Osteocyte (in vitro differentiated cells): Measurements from ENCODE around the gene LY6G5B. TPM values are rescaled to one million over a fixed set of nuclear protein-coding genes. Genes with fewer than 3 reads are reported as not detected.

Experiments
- DNase-seq: peaks from one replicate; pipeline ENCODE4 v3.0.0; 2021; ENCODE audit warnings: mixed read lengths; ENCODE audit not compliant: unreplicated experiment; ENCODE audit errors: extremely low spot score
- H3K27ac Mint-ChIP-seq: one replicate; pipeline ENCODE4 v1.8.0; 2021; ENCODE audit warnings: mild to moderate bottlenecking, mixed read lengths; ENCODE audit not compliant: unreplicated experiment
- H3K27me3 Mint-ChIP-seq: one replicate; pipeline ENCODE4 v1.8.0; 2021; ENCODE audit warnings: mixed read lengths; ENCODE audit not compliant: unreplicated experiment
- H3K36me3 Mint-ChIP-seq: one replicate; pipeline ENCODE4 v1.8.0; 2021; ENCODE audit warnings: mixed read lengths; ENCODE audit not compliant: unreplicated experiment
- H3K4me1 Mint-ChIP-seq: one replicate; pipeline ENCODE4 v1.8.0; 2021; ENCODE audit warnings: mixed read lengths; ENCODE audit not compliant: unreplicated experiment
- H3K4me3 Mint-ChIP-seq: one replicate; pipeline ENCODE4 v1.8.0; 2021; ENCODE audit warnings: mild to moderate bottlenecking, moderate library complexity, mixed read lengths; ENCODE audit not compliant: unreplicated experiment
- H3K9me3 Mint-ChIP-seq: one replicate; pipeline ENCODE4 v1.8.0; 2021; ENCODE audit warnings: mixed read lengths; ENCODE audit not compliant: unreplicated experiment
- CTCF ChIP-seq: fragments of 200-600 bp; sonication (generic); IDR thresholded peaks from 2 replicates; pipeline ENCODE4 v1.5.0; 2021; ENCODE audit warnings: antibody characterized with exemption, mild to moderate bottlenecking, moderate library complexity
- long read RNA-seq: library from polyadenylated mRNA; unstranded; transcript quantifications from one replicate; pipeline ENCODE4 v2.0.0, GENCODE V29; 2021
- total RNA-seq: library from RNA; stranded (reverse); gene quantifications from 2 replicates; pipeline ENCODE4 v1.2.1, GENCODE V29; 2021

The LY6G5B gene, protein sequence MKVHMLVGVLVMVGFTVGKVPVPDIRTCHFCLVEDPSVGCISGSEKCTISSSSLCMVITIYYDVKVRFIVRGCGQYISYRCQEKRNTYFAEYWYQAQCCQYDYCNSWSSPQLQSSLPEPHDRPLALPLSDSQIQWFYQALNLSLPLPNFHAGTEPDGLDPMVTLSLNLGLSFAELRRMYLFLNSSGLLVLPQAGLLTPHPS
- 14.0 and 17.6 TPM in 2 replicates for total RNA-seq
- long read RNA-seq: 0 reads

DNA sequence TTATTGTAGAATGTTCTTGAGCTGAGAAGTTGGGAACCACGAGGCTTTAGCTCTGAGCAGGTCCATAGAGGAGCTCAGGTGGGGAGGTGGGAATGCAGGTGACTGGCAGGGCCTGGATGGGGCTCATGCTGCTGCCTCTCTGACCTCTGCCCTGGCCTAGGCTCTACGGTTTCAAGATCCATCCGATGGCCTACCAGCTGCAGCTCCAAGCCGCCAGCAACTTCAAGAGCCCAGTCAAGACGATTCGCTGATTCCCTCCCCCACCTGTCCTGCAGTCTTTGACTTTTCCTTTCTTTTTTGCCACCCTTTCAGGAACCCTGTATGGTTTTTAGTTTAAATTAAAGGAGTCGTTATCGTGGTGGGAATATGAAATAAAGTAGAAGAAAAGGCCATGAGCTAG, at the start of gene LY6G5B:
LY6G5B (plus strand) TSS at position 301 of the 400 bp plus-strand sequence. CDS start 975 bp downstream, outside the sequence.
- H3K9me3 Mint-ChIP-seq: no peaks in the 10 kb centered on the region
- DNase-seq: no peak
- peaks cover 32% of the 10 kb centered on the region for H3K36me3 Mint-ChIP-seq
- H3K4me3 Mint-ChIP-seq: no peak within 1 kb of the TSS
- peaks cover 15% of the 10 kb centered on the region for H3K4me1 Mint-ChIP-seq
- TF ChIP-seq CTCF: no peak
- H3K27me3 Mint-ChIP-seq: no peaks in the 10 kb centered on the region
- H3K27ac Mint-ChIP-seq: no peak within 1 kb of the TSS

DNA sequence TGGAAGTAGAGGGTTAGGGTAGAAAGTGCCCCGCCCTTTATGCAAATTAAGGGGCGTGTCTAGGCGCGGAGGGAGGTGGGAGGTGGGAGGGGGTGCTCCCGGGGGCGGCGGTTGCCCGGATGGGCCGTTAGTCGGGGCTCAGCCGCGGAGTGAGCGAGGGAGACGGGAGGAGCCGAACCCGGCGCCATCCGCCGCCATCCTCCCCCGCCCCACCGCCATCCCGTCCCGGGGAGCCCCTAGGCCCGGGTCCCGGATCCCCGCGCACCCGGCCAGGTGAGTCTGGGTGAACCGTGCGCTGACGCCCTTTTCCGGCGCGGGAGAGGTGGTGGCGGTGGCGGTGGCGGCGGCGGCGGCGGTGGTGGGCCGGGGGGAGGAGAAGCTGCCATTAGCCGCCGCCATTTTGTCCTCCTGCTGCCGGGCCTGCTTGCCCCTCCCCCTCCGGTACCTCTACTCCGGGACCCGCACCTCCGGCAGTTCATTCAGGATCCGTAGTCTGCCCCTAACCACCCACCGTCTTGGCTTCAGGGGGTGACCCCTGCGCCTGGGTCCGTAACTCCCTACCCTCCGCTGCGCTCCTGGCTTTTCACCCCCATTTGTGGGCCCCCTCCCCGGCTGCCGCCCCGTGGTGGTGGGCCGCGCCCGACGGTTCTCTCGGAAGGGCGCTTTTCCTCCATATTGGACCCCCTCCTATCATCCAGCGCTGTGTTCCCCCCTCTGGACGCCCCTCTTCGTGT, 49.0 kb upstream of the LY6G5B start, which contains the start of gene PRRC2A:
PRRC2A (plus strand) TSS at position 130 of the 734 bp plus-strand sequence. CDS start 2,075 bp downstream, outside the sequence.
- H3K27me3 Mint-ChIP-seq: no peaks in the 10 kb centered on the region
- peaks cover 21% of the 10 kb centered on the region for H3K36me3 Mint-ChIP-seq
- TF ChIP-seq CTCF: no peak
- no peaks in the 10 kb centered on the region for H3K9me3 Mint-ChIP-seq
- H3K4me3 Mint-ChIP-seq: peak within 1 kb of the TSS; percentile 80
- DNase-seq: no peak
- peaks cover 18% of the 10 kb centered on the region for H3K4me1 Mint-ChIP-seq
- H3K27ac Mint-ChIP-seq: peak within 1 kb of the TSS; percentile 100

DNA sequence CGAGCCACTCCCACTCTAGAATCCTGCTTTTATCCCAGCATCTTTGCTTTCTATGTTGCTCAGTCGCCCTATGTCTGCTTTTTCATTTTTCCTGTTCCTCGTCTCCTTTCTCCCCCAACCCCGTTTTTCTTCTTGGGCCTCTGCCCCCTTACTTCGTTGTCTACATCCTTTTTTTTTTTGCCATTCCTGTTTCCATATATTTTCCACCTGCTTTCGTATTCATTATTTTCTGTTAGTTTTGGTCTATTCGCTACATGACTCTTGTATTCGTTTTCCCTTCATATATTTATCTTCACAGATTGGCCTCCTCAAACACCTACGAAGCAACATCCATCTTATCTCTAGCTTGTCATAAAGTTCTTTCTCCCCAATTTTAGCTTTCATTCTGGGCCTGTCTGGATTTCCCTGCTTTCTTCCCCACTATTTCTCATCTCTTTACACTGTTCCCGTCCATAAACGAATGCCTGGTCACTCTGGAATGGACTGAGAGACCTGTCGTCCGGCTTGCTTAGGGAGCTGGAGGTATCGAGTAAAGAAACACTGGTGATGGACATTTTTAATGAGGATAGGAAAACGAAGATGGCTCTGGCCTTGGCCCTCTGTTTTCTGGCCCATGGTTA, 48.3 kb upstream of the LY6G5B start:
- no peak for TF ChIP-seq CTCF
- Mint-ChIP-seq H3K4me1 (peaks cover 18% of the 10 kb centered on the region), H3K9me3 (no peaks in the 10 kb centered on the region), H3K4me3 (peak overlapping the region; percentile 80), H3K27me3 (no peaks in the 10 kb centered on the region), H3K36me3 (peaks cover 28% of the 10 kb centered on the region), H3K27ac (peak overlapping the region; percentile 92)
- DNase-seq: no peak

DNA sequence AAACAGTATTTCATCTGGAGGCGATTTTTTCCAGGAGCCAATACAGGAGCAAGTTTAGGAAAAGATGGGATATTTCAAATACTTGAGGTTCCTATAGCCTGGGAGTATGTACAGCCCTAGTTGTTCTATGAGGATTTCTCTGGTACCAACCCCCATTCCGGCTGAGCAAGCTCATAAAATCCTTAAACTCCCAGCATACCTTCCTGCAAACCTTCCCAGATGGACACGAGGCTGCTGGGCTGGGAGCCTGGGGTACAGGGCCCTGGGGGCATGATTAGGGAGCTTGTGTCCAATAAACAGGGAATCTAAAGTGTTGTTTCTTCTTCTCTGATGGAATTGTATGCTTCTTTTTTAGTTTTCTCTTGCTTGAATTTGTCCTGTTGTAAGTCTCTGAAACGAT, 47.8 kb upstream of the LY6G5B start:
- Mint-ChIP-seq H3K9me3 (no peaks in the 10 kb centered on the region), H3K4me1 (peaks cover 18% of the 10 kb centered on the region), H3K27me3 (no peaks in the 10 kb centered on the region), H3K36me3 (peaks cover 31% of the 10 kb centered on the region), H3K4me3 (peak overlapping the region; percentile 80), H3K27ac (peak overlapping the region; percentile 92)
- no peak for DNase-seq
- no peak for TF ChIP-seq CTCF

DNA sequence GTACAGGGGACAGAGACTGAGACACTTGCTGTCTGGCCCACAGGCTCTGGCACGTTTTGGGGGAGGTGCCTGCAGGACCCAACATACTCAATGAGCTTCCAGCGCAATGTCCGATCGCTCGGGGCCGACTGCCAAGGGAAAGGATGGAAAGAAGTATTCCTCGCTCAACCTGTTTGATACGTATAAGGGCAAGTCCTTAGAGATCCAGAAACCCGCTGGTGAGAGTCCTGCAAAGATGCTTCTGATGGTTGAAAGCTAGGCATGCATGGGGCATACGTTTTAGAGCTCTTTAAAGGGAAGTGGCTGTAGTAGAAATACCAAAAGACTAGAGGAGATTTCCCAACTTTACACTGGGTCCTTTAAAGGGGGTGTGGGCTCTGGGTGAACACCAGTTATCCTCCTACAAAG, 47.1 kb upstream of the LY6G5B start:
- Mint-ChIP-seq H3K4me3 (peak overlapping the region; percentile 80), H3K4me1 (peaks cover 18% of the 10 kb centered on the region), H3K27ac (peak overlapping the region; percentile 92), H3K36me3 (peaks cover 37% of the 10 kb centered on the region), H3K9me3 (no peaks in the 10 kb centered on the region), H3K27me3 (no peaks in the 10 kb centered on the region)
- no peak for TF ChIP-seq CTCF
- no peak for DNase-seq
